HG03558 (cell line): ENCODE results near the gene ZBTB9.
"Not testable (repeated sequence)": the region's sequence is repeated elsewhere in the genome, so short reads cannot be mapped to it uniquely, and the experiment has no call there.

Experiments used
- ATAC-seq: cut with Tn5 transposase; IDR thresholded peaks from one replicate; pipeline ENCODE4 v1.9.1; 2021; ENCODE audit warnings: moderate number of reproducible peaks; ENCODE audit not compliant: unreplicated experiment; ENCODE audit errors: extremely low read depth

The ZBTB9 gene

DNA sequence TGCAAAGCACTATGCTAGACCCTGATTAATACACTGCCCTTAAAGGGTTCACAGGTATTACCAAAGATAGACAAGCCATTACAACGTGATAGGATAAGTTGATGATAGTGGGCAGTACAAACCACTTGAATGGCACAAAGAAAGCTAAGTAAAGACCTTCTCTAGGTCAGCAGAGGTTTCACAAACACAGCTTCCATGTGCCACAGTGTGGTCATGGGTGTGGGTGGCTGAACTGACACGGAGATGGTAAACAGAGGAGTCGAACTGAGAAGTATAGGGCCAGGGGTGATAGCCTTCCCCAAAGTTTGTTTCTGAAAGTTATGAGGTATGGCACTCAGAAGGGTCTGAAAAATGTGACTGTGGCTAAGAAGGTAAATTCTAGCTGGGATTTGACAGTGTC is 4.3 kb downstream of the ZBTB9 start:
- ATAC-seq = no peak

DNA sequence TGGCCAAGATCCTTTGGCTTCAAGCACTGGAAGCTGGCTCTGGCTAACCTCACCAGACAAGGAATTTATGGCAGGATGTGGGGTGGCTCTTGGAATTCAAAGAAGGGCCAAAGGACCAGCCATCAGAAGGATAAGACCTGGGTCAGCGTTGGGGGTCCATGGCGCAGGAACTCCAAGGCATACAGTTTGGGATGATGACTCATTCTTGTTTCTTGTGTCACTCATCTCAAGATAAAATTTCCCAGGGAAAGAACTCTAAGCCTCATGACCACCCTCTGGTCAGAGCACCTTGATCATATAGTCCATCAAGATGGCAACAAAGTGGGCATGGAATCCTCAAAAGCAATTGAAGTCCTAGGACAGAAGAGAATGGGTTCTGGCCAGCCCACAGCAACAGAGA is 4.8 kb downstream of the ZBTB9 start:
- no peak for ATAC-seq

DNA sequence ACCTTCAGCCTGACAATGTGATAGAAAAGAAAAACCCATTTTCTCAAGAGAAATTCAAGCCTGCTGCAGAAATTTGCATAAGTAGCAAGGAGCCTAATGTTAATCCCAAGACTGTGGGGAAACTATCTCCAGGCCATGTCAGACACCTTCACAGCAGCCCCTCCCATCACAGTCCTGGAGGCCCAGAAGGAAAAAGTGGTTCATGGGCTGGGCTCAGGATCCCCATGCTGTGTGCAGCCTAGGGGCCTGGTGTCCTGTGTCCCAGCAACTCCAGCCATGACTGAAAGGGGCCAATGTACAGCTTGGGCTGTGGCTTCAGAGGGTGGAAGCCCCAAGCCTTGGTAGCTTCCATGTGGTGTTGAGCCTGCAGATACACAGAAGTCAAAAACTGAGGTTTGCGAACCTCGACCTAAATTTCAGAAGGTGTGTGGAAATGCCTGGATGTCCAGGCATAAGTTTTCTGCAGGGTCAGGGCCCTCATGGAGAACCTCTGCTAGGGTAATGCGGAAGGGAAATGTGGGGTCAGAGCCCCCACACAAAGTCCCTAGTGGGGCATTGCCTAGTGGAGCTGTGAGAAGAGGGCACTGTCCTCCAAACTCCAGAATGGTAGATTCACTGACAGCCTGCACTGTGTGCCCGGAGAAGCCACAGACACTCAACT is 11.8 kb downstream of the ZBTB9 start:
- no peak for ATAC-seq

DNA sequence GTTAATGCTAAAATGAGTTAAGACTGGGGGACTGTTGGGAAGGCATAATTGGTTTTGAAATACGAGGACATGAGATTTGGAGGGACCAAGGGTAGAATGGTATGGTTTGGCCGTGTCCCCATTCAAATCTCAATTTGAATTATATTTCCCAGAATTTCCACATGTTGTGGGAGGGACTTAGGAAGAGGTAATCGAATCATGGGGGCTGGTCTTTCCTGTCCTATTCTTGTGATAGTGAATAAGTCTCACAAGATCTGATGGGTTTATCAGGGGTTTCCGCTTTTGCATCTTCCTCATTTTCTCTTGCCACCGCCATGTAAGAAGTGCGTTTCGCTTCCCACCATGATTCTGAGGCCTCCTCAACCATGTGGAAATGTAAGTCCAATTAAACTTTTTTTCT is 12.7 kb downstream of the ZBTB9 start:
- ATAC-seq = no peak

DNA sequence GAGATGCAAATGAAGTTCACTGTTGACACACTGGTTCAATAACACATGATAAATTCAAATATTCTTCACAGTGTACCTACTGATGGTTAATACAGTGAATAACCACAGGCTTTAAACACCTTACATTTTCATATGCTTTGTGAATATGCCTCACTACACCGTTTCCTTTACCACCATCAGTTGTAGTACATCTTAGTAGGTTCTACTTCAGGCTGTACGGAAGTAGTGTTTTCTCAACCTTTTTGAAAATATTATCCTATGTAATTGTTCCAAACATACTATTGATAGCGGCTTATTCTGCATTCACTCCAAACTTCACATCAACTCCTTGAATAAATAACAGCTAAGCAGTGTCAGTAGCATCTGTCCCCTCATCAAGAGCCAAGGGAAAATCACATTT is 15.3 kb downstream of the ZBTB9 start:
- no peak for ATAC-seq

DNA sequence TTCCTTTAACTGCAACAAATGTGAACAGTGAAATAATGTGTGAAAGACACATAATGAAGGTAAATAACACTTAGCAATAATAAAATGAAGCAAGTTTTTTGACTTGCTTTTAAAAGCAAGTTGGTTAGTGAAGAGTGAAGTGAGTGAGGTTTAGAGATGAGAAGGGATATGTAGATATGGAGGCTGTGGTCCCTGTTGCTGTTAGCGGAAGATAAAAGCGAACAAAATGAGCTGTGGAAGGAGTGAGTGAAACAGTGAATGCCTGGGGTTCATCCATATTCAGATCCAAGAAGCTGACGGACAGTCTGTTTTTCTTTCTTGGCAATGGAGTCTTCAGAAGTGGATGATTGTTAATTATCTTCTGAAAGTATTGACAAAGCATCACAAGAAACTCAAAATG is 23.5 kb downstream of the ZBTB9 start:
- no peak for ATAC-seq

DNA sequence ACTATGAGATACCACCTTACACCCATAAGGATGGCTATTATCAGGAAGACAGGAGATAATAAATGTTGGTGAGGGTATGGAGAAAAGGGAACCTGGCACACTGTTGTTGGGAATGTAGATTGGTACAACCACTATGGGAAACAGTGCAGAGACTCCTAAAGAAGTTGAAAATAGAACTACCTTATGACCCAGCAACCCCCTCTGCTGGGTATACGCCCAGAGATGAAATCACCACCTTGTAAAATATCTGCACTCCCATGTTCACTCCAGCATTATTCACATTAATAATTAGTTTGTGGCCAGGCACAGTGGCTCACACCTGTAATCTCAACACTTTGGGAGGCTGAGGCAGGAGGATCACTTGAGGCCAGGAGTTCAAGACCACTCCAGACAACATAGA is 26.8 kb downstream of the ZBTB9 start:
- no peak for ATAC-seq

DNA sequence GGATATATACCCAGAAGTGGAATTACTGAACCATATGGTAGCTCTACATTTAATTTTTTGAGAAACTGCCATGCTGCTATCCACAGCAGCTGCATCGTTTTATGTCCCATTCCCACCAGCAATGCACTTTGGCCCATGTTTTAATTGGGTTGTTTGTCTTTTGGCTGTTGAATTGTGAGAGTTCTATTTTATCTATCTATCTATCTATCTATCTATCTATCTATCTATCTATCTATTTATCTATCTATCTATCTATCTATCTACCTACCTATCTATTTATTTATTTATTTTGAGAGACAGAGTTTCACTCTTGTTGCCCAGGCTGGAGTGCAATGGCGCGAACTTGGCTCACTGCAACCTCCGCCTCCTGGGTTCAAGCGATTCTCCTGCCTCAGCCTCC is 28.2 kb downstream of the ZBTB9 start:
- not testable (repeated sequence) for ATAC-seq

DNA sequence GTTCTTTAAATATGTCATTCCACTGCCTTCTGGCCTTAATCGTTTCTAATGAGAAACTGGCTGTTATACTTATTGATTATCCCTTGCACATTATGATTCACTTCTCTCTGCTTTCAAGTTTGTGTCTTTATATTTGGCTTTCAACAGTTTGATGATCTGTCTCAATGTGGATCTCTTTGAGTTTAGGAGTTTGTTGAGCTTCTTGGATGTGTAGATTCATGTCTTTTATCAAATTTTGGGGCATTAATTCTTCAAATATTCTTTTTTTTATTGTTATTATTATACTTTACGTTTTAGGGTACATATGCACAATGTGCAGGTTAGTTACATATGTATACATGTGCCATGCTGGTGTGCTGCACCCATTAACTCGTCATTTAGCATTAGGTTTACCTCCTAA is 29.3 kb downstream of the ZBTB9 start:
- ATAC-seq = no peak

DNA sequence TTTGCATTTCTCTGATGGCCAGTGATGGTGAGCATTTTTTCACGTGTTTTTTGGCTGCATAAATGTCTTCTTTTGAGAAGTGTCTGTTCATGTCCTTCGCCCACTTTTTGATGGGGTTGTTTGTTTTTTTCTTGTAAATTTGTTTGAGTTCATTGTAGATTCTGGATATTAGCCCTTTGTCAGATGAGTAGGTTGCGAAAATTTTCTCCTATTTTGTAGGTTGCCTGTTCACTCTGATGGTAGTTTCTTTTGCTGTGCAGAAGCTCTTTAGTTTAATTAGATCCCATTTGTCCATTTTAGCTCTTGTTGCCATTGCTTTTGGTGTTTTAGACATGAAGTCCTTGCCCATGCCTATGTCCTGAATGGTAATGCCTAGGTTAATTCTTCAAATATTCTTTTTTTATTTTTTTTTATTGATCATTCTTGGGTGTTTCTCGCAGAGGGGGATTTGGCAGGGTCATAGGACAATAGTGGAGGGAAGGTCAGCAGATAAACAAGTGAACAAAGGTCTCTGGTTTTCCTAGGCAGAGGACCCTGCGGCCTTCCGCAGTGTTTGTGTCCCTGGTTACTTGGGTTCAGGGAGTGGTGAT is 30.4 kb downstream of the ZBTB9 start:
- ATAC-seq = not testable (repeated sequence)

DNA sequence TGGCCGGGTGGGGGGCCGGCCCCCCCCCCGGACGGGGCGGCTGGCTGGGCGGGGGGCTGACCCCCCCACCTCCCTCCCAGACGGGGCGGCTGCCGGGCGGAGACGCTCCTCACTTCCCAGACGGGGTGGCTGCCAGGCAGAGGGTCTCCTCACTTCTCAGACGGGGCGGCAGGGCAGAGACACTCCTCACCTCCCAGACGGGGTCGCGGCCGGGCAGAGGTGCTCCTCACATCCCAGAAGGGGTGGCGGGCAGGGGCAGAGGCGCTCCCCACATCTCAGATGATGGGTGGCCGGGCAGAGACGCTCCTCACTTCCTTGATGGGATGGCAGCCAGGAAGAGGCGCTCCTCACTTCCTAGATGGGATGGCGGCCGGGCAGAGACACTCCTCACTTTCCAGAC is 31.3 kb downstream of the ZBTB9 start:
- ATAC-seq = not testable (repeated sequence)

DNA sequence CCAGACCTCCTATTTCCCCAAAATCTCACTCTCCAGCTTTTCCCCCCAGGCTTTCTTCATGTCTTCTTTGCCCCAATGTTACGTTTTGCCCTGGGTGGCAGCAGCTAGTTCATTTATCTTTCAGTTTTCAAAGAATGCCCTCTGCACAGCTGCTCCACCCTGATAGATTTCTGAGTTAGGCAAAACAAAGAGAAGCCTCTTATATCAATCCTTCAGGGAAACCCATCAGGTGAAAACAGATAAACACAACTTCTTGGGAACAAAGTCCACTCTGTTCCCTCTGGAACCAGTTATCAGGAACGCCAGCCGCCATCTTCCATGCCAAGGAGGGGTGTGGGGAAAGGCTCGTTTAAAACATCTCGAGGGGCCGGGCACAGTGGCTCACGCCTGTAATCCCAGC is 34.0 kb downstream of the ZBTB9 start:
- no peak for ATAC-seq

DNA sequence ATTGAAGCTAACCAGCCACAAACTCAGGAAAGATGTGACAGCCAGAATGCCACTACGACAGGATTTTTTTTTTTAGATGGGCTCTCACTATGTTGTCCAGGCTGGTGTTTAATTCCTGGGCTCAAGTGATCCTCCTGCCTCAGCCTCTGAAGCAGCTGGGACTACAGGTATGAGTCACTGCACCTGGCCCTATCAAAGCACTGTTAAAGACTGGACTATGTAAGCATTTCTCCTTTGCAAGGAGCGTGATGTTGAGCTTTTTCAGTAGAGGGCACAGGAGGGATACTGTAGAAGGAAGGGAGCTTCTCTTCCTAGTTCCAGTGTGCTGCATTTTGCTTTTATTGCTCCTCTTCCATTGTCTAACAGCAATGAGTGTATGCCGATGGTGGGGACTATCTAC is 35.8 kb downstream of the ZBTB9 start:
- no peak for ATAC-seq

DNA sequence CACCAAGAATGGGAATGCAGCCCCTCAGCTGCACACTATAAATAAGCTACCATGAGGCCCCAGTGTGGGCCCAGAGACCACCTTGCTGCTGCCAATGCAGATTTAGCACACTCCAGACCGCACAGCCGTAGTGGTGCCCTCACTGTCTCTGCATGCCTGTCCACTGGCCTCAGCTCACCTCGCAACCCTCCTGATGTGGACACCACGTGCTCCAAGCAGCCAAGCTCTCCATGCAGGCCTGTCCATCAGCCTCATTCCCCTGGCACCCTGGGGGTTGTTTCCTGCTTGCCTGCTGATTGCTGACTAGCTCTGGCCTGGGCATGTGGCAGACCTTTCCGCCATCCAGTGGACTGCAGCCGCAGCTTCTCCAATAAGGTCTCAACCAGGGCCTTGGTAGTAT is 36.2 kb downstream of the ZBTB9 start:
- no peak for ATAC-seq

DNA sequence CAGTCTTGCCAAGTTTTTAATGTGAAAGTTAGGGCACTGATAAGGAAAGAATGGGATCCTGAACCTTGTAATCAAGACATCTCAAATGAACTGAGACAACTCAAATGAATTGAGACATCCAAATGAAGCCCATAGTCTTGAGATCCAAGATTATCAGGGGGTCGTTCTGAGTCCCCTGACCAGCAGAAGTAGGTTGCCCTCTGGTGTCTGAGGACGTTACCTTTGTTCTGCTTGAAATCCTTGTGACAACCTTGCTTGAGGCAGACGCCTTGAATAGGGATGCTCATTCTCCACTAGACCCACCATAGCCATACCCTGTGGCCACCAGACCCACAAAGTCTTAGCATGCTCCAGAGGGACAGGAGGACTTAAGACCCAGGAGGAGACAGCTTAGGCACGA is 37.7 kb downstream of the ZBTB9 start:
- ATAC-seq = no peak

DNA sequence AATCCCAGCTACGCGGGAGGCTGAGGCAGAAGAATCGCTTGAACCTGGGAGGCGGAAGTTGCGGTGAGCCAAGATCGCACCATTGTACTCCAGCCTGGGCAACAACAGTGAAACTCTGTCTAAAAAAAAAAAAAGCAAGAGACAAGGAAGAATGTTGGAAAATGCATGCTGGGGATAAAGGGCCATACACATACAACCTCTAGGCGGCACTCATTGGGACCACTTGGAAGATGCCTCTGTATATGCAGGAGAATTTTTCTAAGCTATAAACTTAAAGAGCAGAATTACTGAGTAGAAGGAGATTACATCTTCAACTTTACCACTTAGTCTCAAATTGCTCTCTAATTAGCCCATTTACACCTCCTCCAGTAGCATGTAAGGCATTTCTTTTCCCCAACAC is 42.8 kb downstream of the ZBTB9 start:
- no peak for ATAC-seq

DNA sequence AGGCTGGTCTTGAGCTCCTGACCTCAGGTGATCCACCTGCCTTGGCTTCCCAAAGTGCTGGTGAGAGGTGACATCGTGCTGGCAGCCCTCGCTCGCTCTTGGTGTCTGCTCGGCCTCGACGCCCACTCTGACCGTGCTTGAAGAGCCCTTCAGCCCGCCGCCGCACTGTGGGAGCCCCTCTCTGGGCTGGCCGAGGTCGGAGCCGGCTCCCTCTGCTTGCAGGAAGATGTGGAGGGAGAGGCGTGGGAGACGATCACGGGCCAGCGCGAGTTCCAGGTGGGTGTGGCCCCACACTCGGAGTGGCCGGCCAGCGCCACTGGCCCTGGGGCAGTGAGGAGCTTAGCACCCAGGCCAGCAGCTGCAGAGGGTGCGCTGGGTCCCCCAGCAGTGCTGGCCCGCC is 48.1 kb downstream of the ZBTB9 start:
- ATAC-seq = no peak

DNA sequence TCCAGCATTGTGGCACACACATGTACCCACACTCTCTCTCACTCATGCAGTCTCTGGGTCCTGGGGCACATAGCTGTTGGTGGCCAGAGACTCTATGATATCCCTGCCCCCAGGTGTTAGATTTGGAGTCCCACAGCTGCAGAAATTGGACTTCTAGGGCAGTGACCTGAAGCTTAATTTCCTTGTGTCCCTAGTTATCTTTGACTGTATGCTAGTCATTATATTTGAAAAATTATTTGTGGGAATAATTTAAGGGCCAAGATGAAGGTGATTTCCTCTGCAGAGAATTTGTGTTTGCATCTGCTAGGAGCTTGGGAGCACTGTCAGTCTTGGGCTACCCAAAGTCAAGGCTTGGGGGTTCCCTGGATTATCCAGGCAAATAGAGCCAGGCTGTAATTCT is 50.1 kb downstream of the ZBTB9 start:
- no peak for ATAC-seq

DNA sequence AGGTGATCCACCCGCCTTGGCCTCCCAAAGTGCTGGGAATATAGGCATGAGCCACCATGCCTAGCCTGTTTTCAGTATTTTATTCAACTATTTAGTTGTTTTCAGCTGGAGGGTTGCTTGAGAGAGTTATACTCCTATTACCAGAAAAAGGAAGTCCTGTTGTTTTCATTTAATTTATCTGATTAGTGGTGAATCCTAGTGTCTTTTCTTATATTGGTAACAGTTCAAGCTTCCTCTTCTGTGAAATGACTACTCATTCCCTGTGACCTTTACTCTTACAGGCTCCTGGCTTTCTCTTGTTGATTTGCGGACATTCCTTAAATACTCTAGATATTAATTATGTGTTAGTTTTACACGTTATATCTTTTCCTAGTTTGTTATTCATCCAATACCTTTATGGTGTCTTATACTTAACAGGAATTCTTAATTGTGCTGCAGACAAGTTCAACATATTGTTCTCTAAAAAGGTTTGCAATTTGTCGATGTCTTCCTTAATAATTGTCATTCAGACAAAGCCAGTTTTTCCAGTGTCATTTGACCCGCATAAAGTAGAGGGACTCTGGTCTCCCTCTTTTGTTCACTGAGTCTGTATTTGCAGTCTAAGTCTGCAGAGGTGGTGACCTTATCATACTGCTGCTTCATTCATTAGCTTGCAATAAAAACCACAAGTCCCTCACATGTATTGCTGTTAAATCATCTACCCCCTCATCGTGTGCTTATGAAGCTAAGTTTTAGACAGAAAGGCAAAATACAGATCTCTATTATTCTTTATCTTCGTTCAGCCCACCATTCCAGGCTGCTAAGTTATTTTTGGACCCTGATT is 51.4 kb downstream of the ZBTB9 start:
- no peak for ATAC-seq
